GM12878 (cell line): ENCODE measurements around the gene FOXA1. TPM values are rescaled to one million over a fixed set of nuclear protein-coding genes. Genes with fewer than 3 reads are reported as not detected.

Experiments
- ATAC-seq: fragments of 200-7000 bp; cut with Tn5 transposase; 3 replicates; pipeline ENCODE4 v1.9.1; 2020; ENCODE audit warnings: mild to moderate bottlenecking, moderate library complexity
- BruUV-seq: library from RNA; stranded (reverse); fragments of 400-500 nt; replicated peaks from 2 replicates; lab custom pipeline; 2021; lab: Mats Ljungman, UMichigan
- CTCF ChIA-PET: fragments of 300-600 bp; sonication (Branson Sonifier 250); formaldehyde crosslinking; extraction: SDS; loops from one replicate; lab custom pipeline; 2021; ENCODE audit warnings: inconsistent platforms; lab: Yijun Ruan, JAX
- POLR2A ChIA-PET: fragments of 350-600 bp; formaldehyde crosslinking; extraction: SDS; loops from one replicate; lab custom pipeline; 2021; ENCODE audit warnings: inconsistent platforms; lab: Charles Lee
- RAD21 ChIA-PET: fragments of 300-600 bp; sonication (Branson Sonifier 250); formaldehyde crosslinking; loops from one replicate; lab custom pipeline; 2023; ENCODE audit warnings: antibody characterized with exemption; ENCODE audit not compliant: unreplicated experiment; lab: Charles Lee
- SMC1A ChIA-PET: fragments of 300-600 bp; sonication (Branson Sonifier 250); formaldehyde crosslinking; loops from one replicate; lab custom pipeline; 2023; ENCODE audit not compliant: unreplicated experiment, uncharacterized antibody; lab: Charles Lee
- DNase-seq: peaks from one replicate; pipeline ENCODE4 v3.0.0-alpha.2; 2011; ENCODE audit warnings: low read depth, low spot score
- FAIRE-seq: peaks from 3 replicates; lab custom pipeline; 2011; peaks lifted over from hg19 to GRCh38; lab: Jason Lieb, UNC
- H2AFZ ChIP-seq: 2 replicates; pipeline ENCODE4 v1.6.0; 2011; ENCODE audit warnings: low read depth, low read length, control low read depth; ENCODE audit not compliant: control insufficient read depth
- H3K27ac ChIP-seq: 2 replicates; pipeline ENCODE4 v1.5.1; 2011; ENCODE audit warnings: control low read depth; ENCODE audit not compliant: control insufficient read depth, insufficient read depth
- H3K27me3 ChIP-seq, 2 experiments: replicated peaks in 1 of 2; 2 replicates each; pipeline versions ENCODE4 v1.6.0 to v1.6.1; 2011; ENCODE audit warnings: low read length in 1 of 2; ENCODE audit not compliant: control insufficient read depth in 2 of 2, insufficient read depth in 2 of 2
- H3K36me3 ChIP-seq, 2 experiments: 2 replicates each; pipeline ENCODE4 v1.5.1; 2011; ENCODE audit warnings: low read length in 1 of 2; ENCODE audit not compliant: control insufficient read depth in 2 of 2, insufficient read depth in 2 of 2
- H3K4me1 ChIP-seq: 2 replicates; pipeline ENCODE4 v1.6.1; 2011; ENCODE audit warnings: mild to moderate bottlenecking, low read length, moderate library complexity, mixed read lengths; ENCODE audit not compliant: control insufficient read depth, insufficient read depth
- H3K4me2 ChIP-seq: 2 replicates; pipeline ENCODE4 v1.6.0; 2011; ENCODE audit warnings: control low read depth; ENCODE audit not compliant: control insufficient read depth, insufficient read depth
- H3K4me3 ChIP-seq: fragments of 200-600 bp; sonication (generic); 2 replicates; pipeline ENCODE4 v1.5.1; 2016
- H3K79me2 ChIP-seq: 2 replicates; pipeline ENCODE4 v1.6.0; 2011; ENCODE audit warnings: low read length; ENCODE audit not compliant: control insufficient read depth, insufficient read depth
- H3K9ac ChIP-seq: 2 replicates; pipeline ENCODE4 v1.8.0; 2011; ENCODE audit warnings: low read length, control low read depth, mixed read lengths; ENCODE audit not compliant: control insufficient read depth, insufficient read depth
- H3K9me3 ChIP-seq: replicated peaks from 3 replicates; pipeline ENCODE4 v1.5.1; 2011; ENCODE audit warnings: mild to moderate bottlenecking, low read length; ENCODE audit not compliant: control insufficient read depth, insufficient read depth
- H4K20me1 ChIP-seq: 2 replicates; pipeline ENCODE4 v1.6.0; 2011; ENCODE audit not compliant: control insufficient read depth, insufficient read depth
- E2F8 ChIP-seq: fragments of 450-650 bp; IDR thresholded peaks from 2 replicates; pipeline ENCODE4 v1.6.1; 2018; ENCODE audit warnings: mild to moderate bottlenecking, low read depth, moderate library complexity; ENCODE audit not compliant: partially characterized antibody
- PAX5 ChIP-seq: IDR thresholded peaks from 2 replicates; pipeline ENCODE4 v1.6.1; 2011; ENCODE audit warnings: low read depth, low read length, borderline replicate concordance
- PAX8 ChIP-seq: fragments of 450-650 bp; IDR thresholded peaks from 2 replicates; pipeline ENCODE4 v1.6.1; 2017; ENCODE audit warnings: mild to moderate bottlenecking, moderate library complexity
- SMAD1 ChIP-seq: fragments of 450-650 bp; IDR thresholded peaks from 2 replicates; pipeline ENCODE4 v1.6.1; 2018; ENCODE audit warnings: mild to moderate bottlenecking, low read depth; ENCODE audit not compliant: partially characterized antibody
- SMC3 ChIP-seq: IDR thresholded peaks from 2 replicates; pipeline ENCODE4 v1.6.1; 2011; ENCODE audit warnings: low read length, improper control_type of control experiment, borderline replicate concordance
- STAT3 ChIP-seq: IDR thresholded peaks from 2 replicates; pipeline ENCODE4 v1.6.1; 2011; ENCODE audit warnings: low read depth, low read length, improper control_type of control experiment
- SUPT20H ChIP-seq: IDR thresholded peaks from 2 replicates; pipeline ENCODE4 v1.6.1; 2011; ENCODE audit warnings: low read depth, mild to moderate bottlenecking, low read length, moderate library complexity, borderline replicate concordance; ENCODE audit not compliant: control insufficient read depth
- TBL1XR1 ChIP-seq: IDR thresholded peaks from 2 replicates; pipeline ENCODE4 v1.6.1; 2012; ENCODE audit warnings: low read depth, low read length, improper control_type of control experiment
- WGBS: methylation state at CpG from one replicate; pipeline ENCODE4 v1.1.6; 2016; ENCODE audit warnings: low lambda C conversion rate; ENCODE audit not compliant: insufficient replicate concordance, insufficient coverage; ENCODE audit errors: missing lambda C conversion rate; 5-methylcytosine and 5-hydroxymethylcytosine counted together
- in situ Hi-C: fragments of 300-500 bp; cut with MboI; formaldehyde crosslinking; loops from 9 replicates; pipeline ENCODE4 v1.14.3; 2018; ENCODE audit warnings: mixed read lengths
- intact Hi-C: fragments of 100-400 bp; cut with micrococcal nuclease; formaldehyde crosslinking; loops from one replicate; pipeline ENCODE4 v1.14.2; 2022; ENCODE audit not compliant: unreplicated experiment
- polyA plus RNA-seq, 11 experiments: library from polyadenylated mRNA; depleted of rRNA in 4 of 11; unstranded in 6 of 11; stranded (reverse) in 5 of 11; fragments of >200 nt; fragmentation: Nextera tagmentation in 4 of 11; fragmentation: Illumina TruSeq in 1 of 11; extraction: Ambion mirVana in 4 of 11; extraction: Trizol in 1 of 11; gene quantifications; 1 replicate in 1 of 11; 2 replicates in 10 of 11; pipeline versions ENCODE4 v1.2.1 to v1.2.3, GENCODE V29; 2011 to 2016; ENCODE audit warnings: inconsistent platforms in 2 of 11, missing spikeins in 2 of 11, low read depth in 1 of 11
- total RNA-seq, 4 experiments: library from RNA; depleted of rRNA in 3 of 4; stranded (reverse); fragments of >200 nt in 3 of 4; fragmentation: Illumina TruSeq in 1 of 4; extraction: Trizol in 1 of 4; gene quantifications; 2 replicates each; pipeline versions ENCODE4 v1.2.1 to v1.2.3, GENCODE V29; 2013 to 2021
- TF ChIP-seq, protein P1 (sequence below): IDR thresholded peaks from 2 replicates; pipeline ENCODE4 v1.6.1; 2012; ENCODE audit warnings: mild to moderate bottlenecking, low read depth, low read length

Gene FOXA1
- total and polyA plus RNA-seq, 10 of the 15 experiments (the other 5 are each of a cell fraction or from before 2014, with no cell fraction given), result 0.03 to 0.18 (median 0.06) TPM; not detected in 7

- H3K4me1 ChIP-seq, result no peaks in the 10 kb centered on the region
- DNase-seq, result no peak
- no peak for ATAC-seq
- H3K9me3 ChIP-seq, result no peaks in the 10 kb centered on the region; the same call in 2 of the 3 replicates
- no peak overlapping the region for H2AFZ ChIP-seq
- SMC1A ChIA-PET, result no interaction called here
- no peak overlapping the region for H3K9ac ChIP-seq
- no peak overlapping the region for H3K4me2 ChIP-seq
- H3K27ac ChIP-seq, result no peak overlapping the region
- no peak for TF ChIP-seq SUPT20H
- no peak for TF ChIP-seq PAX5
- no peak for TF ChIP-seq PAX8
- no peaks in the 10 kb centered on the region; a peak in 1 of 4 replicates for H3K27me3 ChIP-seq
- CTCF ChIA-PET, result no interaction called here
- 10% methylated on average over 4 of the region's 4 CpGs for WGBS
- intact Hi-C loops, result no loop called here
- in situ Hi-C loops, result no loop called here
- no peaks in the 10 kb centered on the region for H3K36me3 ChIP-seq
- no peak overlapping the region for H3K4me3 ChIP-seq
- POLR2A ChIA-PET, result no interaction called here
- RAD21 ChIA-PET, result no interaction called here
- no peaks in the 10 kb centered on the region for H3K79me2 ChIP-seq
- H4K20me1 ChIP-seq, result no peaks in the 10 kb centered on the region
- BruUV-seq, result no TSS peak
- FAIRE-seq, result no peak
Measured at GRCh38 chr14:37590428-37591139, 4.5 kb downstream of the FOXA1 start.

GRCh38 chr14:37589715-37590427 lies 5.2 kb downstream of the FOXA1 start:
- CTCF ChIA-PET, result interaction anchor here (0.7 kb wide), 1 partner anchor 330 kb away, joined by 3 read pairs; no protein-coding TSS in a partner anchor
- SMC1A ChIA-PET, result no interaction called here
- no peaks in the 10 kb centered on the region for H3K79me2 ChIP-seq
- no peaks in the 10 kb centered on the region; the same call in 2 of the 3 replicates for H3K9me3 ChIP-seq
- H3K4me2 ChIP-seq, result no peak overlapping the region
- RAD21 ChIA-PET, result no interaction called here
- no peak overlapping the region for H2AFZ ChIP-seq
- FAIRE-seq (no peak), ATAC-seq (no peak), DNase-seq (no peak)
- in situ Hi-C loops, result no loop called here
- WGBS, result 14% methylated on average over 6 of the region's 6 CpGs
- no peak overlapping the region for H3K27ac ChIP-seq
- intact Hi-C loops, result no loop called here
- POLR2A ChIA-PET, result no interaction called here
- H3K4me1 ChIP-seq, result no peaks in the 10 kb centered on the region
- no peak overlapping the region for H3K9ac ChIP-seq
- H3K36me3 ChIP-seq, result no peaks in the 10 kb centered on the region
- H3K4me3 ChIP-seq, result no peak overlapping the region
- no TSS peak for BruUV-seq
- H3K27me3 ChIP-seq, result no peaks in the 10 kb centered on the region; a peak in 1 of 4 replicates
- no peaks in the 10 kb centered on the region for H4K20me1 ChIP-seq
- TF ChIP-seq TBL1XR1 (no peak), E2F8 (no peak), SMC3 (no peak), SMAD1 (no peak), STAT3 (no peak)
- TF ChIP-seq, protein P1, sequence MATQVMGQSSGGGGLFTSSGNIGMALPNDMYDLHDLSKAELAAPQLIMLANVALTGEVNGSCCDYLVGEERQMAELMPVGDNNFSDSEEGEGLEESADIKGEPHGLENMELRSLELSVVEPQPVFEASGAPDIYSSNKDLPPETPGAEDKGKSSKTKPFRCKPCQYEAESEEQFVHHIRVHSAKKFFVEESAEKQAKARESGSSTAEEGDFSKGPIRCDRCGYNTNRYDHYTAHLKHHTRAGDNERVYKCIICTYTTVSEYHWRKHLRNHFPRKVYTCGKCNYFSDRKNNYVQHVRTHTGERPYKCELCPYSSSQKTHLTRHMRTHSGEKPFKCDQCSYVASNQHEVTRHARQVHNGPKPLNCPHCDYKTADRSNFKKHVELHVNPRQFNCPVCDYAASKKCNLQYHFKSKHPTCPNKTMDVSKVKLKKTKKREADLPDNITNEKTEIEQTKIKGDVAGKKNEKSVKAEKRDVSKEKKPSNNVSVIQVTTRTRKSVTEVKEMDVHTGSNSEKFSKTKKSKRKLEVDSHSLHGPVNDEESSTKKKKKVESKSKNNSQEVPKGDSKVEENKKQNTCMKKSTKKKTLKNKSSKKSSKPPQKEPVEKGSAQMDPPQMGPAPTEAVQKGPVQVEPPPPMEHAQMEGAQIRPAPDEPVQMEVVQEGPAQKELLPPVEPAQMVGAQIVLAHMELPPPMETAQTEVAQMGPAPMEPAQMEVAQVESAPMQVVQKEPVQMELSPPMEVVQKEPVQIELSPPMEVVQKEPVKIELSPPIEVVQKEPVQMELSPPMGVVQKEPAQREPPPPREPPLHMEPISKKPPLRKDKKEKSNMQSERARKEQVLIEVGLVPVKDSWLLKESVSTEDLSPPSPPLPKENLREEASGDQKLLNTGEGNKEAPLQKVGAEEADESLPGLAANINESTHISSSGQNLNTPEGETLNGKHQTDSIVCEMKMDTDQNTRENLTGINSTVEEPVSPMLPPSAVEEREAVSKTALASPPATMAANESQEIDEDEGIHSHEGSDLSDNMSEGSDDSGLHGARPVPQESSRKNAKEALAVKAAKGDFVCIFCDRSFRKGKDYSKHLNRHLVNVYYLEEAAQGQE, result no peak
